Fibroblast of lung (primary cell): ENCODE results near the gene BMP7.

ENCODE experiments used
- EZH2 ChIP-seq: IDR thresholded peaks from 2 replicates; pipeline ENCODE4 v1.5.1; 2012; ENCODE audit warnings: low read length, control low read depth, mild to moderate bottlenecking; ENCODE audit errors: missing control alignments
- TF ChIP-seq, protein P1 (sequence below), 2 donors: IDR thresholded peaks in 1 of 2; conservative IDR thresholded peaks in 1 of 2; 1 replicate in 1 of 2; 2 replicates in 1 of 2; pipeline ENCODE4 v1.5.1; 2011 to 2012; ENCODE audit warnings: low read length in 2 of 2, control low read depth in 1 of 2, inconsistent platforms in 1 of 2, low read depth in 1 of 2, mild to moderate bottlenecking in 1 of 2

GRCh38 chr20:57261457-57262251 is 4.8 kb downstream of the BMP7 start:
- no peak for TF ChIP-seq EZH2
- TF ChIP-seq, protein P1, sequence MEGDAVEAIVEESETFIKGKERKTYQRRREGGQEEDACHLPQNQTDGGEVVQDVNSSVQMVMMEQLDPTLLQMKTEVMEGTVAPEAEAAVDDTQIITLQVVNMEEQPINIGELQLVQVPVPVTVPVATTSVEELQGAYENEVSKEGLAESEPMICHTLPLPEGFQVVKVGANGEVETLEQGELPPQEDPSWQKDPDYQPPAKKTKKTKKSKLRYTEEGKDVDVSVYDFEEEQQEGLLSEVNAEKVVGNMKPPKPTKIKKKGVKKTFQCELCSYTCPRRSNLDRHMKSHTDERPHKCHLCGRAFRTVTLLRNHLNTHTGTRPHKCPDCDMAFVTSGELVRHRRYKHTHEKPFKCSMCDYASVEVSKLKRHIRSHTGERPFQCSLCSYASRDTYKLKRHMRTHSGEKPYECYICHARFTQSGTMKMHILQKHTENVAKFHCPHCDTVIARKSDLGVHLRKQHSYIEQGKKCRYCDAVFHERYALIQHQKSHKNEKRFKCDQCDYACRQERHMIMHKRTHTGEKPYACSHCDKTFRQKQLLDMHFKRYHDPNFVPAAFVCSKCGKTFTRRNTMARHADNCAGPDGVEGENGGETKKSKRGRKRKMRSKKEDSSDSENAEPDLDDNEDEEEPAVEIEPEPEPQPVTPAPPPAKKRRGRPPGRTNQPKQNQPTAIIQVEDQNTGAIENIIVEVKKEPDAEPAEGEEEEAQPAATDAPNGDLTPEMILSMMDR (conservative IDR thresholded peaks at IDR 0.05 in 1 of 2, IDR thresholded peaks at IDR 0.05 in 1 of 2; ENCODE audit: low read depth in 1 of 2, low read length in 2 of 2), result no peak
